ENCODE results near the gene RGS9.

DNA sequence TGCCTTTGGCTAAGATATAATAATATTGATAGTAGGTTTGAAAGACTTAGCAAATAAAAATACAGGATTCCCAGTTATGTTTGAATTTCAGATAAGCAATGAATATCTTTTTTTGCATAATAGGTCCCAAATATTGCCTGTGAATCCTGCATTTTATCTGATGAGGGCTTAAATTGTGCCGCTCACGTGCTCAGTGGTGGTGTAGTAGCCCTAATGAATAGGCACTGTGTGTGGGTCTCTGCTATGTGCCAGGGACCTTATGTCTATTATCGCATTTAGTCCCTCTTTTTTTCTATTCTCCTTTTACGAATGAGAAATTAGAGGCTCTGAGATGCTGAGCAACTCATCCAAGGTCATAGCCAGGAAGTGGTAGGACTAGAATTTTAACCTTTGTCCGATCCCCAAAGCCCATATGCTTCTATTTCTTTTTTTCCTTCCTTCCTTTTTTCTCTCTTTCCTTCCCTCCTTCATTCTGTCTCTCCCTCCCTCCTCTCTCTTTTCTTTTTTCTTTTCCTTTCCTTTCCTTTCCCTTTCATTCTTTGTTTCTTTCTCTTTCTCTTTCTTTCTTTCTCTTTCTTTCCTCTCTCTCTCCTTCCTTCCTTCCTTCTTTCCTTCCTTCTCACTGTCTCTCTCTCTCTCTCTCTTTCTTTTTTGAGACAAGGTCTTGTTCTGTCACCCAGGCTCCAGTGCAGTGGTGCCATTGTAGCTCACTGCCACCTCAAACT lies 47.2 kb downstream of the RGS9 start:
- TF ChIP-seq, protein P1, sequence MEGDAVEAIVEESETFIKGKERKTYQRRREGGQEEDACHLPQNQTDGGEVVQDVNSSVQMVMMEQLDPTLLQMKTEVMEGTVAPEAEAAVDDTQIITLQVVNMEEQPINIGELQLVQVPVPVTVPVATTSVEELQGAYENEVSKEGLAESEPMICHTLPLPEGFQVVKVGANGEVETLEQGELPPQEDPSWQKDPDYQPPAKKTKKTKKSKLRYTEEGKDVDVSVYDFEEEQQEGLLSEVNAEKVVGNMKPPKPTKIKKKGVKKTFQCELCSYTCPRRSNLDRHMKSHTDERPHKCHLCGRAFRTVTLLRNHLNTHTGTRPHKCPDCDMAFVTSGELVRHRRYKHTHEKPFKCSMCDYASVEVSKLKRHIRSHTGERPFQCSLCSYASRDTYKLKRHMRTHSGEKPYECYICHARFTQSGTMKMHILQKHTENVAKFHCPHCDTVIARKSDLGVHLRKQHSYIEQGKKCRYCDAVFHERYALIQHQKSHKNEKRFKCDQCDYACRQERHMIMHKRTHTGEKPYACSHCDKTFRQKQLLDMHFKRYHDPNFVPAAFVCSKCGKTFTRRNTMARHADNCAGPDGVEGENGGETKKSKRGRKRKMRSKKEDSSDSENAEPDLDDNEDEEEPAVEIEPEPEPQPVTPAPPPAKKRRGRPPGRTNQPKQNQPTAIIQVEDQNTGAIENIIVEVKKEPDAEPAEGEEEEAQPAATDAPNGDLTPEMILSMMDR (IDR thresholded peaks at IDR 0.05) = no peak
- no peak for TF ChIP-seq POLR2A (IDR thresholded peaks at IDR 0.05)

All from Peyer's patch (tissue), 4 donors.